Smooth muscle cell (in vitro differentiated cells): ENCODE results near the gene HYLS1. TPM values are rescaled to one million over a fixed set of nuclear protein-coding genes. Genes with fewer than 3 reads are reported as not detected.

Source experiments
- DNase-seq: peaks from one replicate; lab custom pipeline; 2025; ENCODE audit not compliant: unreplicated experiment; lab: John Stamatoyannopoulos, UW
- H2AFZ ChIP-seq: fragments of 200-600 bp; sonication (generic); 2 replicates; pipeline ENCODE4 v1.6.0; 2016; ENCODE audit warnings: antibody characterized with exemption, low read depth, mild to moderate bottlenecking
- H3F3A ChIP-seq: fragments of 200-600 bp; sonication (generic); 2 replicates; pipeline ENCODE4 v1.6.0; 2017; ENCODE audit warnings: antibody characterized with exemption, low read depth
- H3K27ac ChIP-seq: fragments of 200-600 bp; sonication (generic); 2 replicates; pipeline ENCODE4 v1.5.1; 2016; ENCODE audit warnings: low read depth, mild to moderate bottlenecking
- H3K27me3 ChIP-seq: fragments of 200-600 bp; sonication (generic); 2 replicates; pipeline ENCODE4 v1.6.1; 2016; ENCODE audit warnings: low read depth, mild to moderate bottlenecking
- H3K36me3 ChIP-seq: fragments of 200-600 bp; sonication (generic); 2 replicates; pipeline ENCODE4 v1.5.1; 2016; ENCODE audit warnings: low read depth
- H3K4me1 ChIP-seq: fragments of 200-600 bp; sonication (generic); 2 replicates; pipeline ENCODE4 v1.5.1; 2016; ENCODE audit warnings: low read depth
- H3K4me2 ChIP-seq: fragments of 200-600 bp; sonication (generic); 2 replicates; pipeline ENCODE4 v1.6.0; 2016; ENCODE audit warnings: mild to moderate bottlenecking
- H3K4me3 ChIP-seq: fragments of 200-600 bp; sonication (generic); 2 replicates; pipeline ENCODE4 v1.5.1; 2016; ENCODE audit warnings: mild to moderate bottlenecking
- H3K79me2 ChIP-seq: fragments of 200-600 bp; sonication (generic); 2 replicates; pipeline ENCODE4 v1.6.0; 2016; ENCODE audit warnings: low read depth, mild to moderate bottlenecking
- H3K9ac ChIP-seq: fragments of 200-600 bp; sonication (generic); 2 replicates; pipeline ENCODE4 v1.6.0; 2016; ENCODE audit warnings: low read depth
- H3K9me3 ChIP-seq: fragments of 200-600 bp; sonication (generic); replicated peaks from 2 replicates; pipeline ENCODE4 v1.5.1; 2016; ENCODE audit warnings: low read depth
- H4K20me1 ChIP-seq: fragments of 200-600 bp; sonication (generic); 2 replicates; pipeline ENCODE4 v1.6.0; 2016; ENCODE audit warnings: low read depth
- WGBS: methylation state at CpG from one replicate; pipeline ENCODE4 v1.1.7; 2016; ENCODE audit warnings: low lambda C conversion rate; 5-methylcytosine and 5-hydroxymethylcytosine counted together
- polyA plus RNA-seq: library from polyadenylated mRNA; unstranded; fragments of >200 nt; fragmentation: Nextera tagmentation; extraction: Ambion mirVana; gene quantifications from 2 replicates; pipeline ENCODE4 v1.2.1, GENCODE V29; 2016
- total RNA-seq: library from RNA; depleted of rRNA; stranded (reverse); fragments of >200 nt; gene quantifications from 2 replicates; pipeline ENCODE4 v1.2.3, GENCODE V29; 2014
- TF ChIP-seq, protein P1 (sequence below): fragments of 200-600 bp; sonication (generic); IDR thresholded peaks from 2 replicates; pipeline ENCODE4 v1.5.1; 2017; ENCODE audit warnings: borderline replicate concordance, mild to moderate bottlenecking, antibody characterized with exemption; ENCODE audit not compliant: insufficient read depth, poor library complexity, severe bottlenecking

The HYLS1 gene
- total and polyA plus RNA-seq, 2 experiments from 2014 or later = 4.1 to 6.4 TPM

DNA sequence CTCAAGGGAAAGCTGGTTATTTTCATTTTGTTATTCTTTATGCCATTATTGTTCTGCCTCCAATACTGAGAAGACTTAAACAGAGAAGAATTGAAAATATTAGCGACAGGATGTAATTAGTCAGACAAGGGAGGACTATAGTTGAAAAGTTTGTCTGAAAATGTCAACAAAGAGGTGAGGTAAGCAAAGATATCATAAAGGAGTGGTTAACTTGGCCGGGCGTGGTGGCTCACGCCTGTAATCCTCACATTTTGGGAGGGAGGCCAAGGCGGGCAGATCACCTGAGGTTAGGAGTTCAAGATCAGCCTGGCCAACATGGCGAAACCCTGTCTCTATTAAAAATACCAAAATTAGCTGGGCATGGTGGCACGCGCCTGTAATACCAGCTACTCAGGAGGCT is 4.1 kb upstream of the HYLS1 start:
- WGBS = 85% methylated on average over 8 of the region's 8 CpGs
- Histone ChIP-seq H3K9me3 (no peaks in the 10 kb centered on the region), H2AFZ (no peak overlapping the region), H3K4me3 (no peak overlapping the region), H3K27ac (no peak overlapping the region), H3F3A (no peaks in the 10 kb centered on the region), H3K4me2 (no peak overlapping the region), H3K36me3 (no peaks in the 10 kb centered on the region), H4K20me1 (no peaks in the 10 kb centered on the region), H3K4me1 (no peaks in the 10 kb centered on the region), H3K27me3 (no peaks in the 10 kb centered on the region), H3K79me2 (no peaks in the 10 kb centered on the region), H3K9ac (no peak overlapping the region)
- TF ChIP-seq, protein P1, sequence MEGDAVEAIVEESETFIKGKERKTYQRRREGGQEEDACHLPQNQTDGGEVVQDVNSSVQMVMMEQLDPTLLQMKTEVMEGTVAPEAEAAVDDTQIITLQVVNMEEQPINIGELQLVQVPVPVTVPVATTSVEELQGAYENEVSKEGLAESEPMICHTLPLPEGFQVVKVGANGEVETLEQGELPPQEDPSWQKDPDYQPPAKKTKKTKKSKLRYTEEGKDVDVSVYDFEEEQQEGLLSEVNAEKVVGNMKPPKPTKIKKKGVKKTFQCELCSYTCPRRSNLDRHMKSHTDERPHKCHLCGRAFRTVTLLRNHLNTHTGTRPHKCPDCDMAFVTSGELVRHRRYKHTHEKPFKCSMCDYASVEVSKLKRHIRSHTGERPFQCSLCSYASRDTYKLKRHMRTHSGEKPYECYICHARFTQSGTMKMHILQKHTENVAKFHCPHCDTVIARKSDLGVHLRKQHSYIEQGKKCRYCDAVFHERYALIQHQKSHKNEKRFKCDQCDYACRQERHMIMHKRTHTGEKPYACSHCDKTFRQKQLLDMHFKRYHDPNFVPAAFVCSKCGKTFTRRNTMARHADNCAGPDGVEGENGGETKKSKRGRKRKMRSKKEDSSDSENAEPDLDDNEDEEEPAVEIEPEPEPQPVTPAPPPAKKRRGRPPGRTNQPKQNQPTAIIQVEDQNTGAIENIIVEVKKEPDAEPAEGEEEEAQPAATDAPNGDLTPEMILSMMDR = no peak
- DNase-seq = no peak

DNA sequence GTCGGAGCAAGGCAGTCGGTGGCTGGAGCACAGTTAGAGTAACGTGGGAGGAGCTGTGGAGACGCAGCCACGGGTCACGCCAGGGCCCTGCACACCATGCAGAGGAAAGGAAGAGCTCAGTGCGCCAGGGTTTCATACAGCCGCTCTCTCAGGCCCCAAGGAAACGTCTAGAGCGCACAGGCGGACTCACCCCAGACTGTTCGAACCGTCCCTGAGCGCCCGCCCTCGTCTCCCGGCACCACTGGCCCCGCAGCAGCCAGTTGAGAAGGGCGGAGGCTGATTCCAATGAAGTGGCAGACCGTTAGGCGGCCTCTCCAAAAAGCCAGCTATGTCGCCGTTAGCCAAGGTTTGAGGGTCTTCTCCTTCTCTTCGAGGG is 483 bp upstream of the HYLS1 start:
- Histone ChIP-seq H3K9me3 (no peaks in the 10 kb centered on the region), H3K36me3 (no peaks in the 10 kb centered on the region), H4K20me1 (peaks cover 3% of the 10 kb centered on the region), H3K4me2 (no peak overlapping the region), H3K27me3 (no peaks in the 10 kb centered on the region), H3K27ac (no peak overlapping the region), H3K79me2 (peaks cover 6% of the 10 kb centered on the region), H3K4me3 (no peak overlapping the region), H2AFZ (no peak overlapping the region), H3K4me1 (peaks cover 5% of the 10 kb centered on the region), H3F3A (no peaks in the 10 kb centered on the region), H3K9ac (no peak overlapping the region)
- WGBS = 86% methylated on average over 24 of the region's 24 CpGs
- TF ChIP-seq, protein P1 = no peak
- no peak for DNase-seq

DNA sequence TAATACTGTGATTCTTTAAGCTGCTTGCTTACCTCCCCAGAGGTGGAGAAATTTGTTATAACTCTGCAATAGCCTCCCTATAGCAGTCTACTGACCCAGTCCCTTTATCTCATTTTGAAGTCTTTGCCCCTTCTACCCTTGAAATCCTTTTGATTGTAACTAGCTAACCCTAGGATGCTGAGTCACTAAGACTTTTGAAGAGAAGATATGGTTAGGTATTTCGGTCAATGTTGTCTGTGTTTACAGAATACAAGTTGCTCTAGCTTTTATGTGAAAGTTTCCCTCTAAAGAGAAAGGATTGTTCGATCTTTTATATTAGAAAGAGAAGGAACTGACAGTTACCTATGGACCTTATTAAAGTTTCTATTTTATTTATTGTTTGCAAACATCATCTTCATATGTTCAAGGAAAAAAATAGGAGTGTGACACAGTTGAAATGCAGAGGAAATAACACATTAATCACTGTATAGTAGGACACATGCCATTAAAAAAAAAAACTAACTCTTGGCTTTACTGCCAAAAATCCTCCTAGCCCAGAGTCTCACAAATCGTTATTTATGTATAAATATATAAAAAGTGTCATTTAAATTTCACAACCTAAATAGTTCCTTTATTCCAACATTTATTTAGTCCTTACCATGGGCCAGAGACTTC is 3.1 kb downstream of the HYLS1 start:
- Histone ChIP-seq H3K4me2 (no peak overlapping the region), H3K79me2 (peaks cover 6% of the 10 kb centered on the region), H3F3A (no peaks in the 10 kb centered on the region), H3K4me1 (peaks cover 5% of the 10 kb centered on the region), H4K20me1 (peaks cover 5% of the 10 kb centered on the region), H3K4me3 (no peak overlapping the region), H3K27me3 (no peaks in the 10 kb centered on the region), H3K9ac (no peak overlapping the region), H3K27ac (no peak overlapping the region), H2AFZ (no peak overlapping the region), H3K9me3 (no peaks in the 10 kb centered on the region), H3K36me3 (no peaks in the 10 kb centered on the region)
- WGBS = 70% methylated on average over 3 of the region's 3 CpGs
- no peak for DNase-seq
- TF ChIP-seq, protein P1 = no peak

DNA sequence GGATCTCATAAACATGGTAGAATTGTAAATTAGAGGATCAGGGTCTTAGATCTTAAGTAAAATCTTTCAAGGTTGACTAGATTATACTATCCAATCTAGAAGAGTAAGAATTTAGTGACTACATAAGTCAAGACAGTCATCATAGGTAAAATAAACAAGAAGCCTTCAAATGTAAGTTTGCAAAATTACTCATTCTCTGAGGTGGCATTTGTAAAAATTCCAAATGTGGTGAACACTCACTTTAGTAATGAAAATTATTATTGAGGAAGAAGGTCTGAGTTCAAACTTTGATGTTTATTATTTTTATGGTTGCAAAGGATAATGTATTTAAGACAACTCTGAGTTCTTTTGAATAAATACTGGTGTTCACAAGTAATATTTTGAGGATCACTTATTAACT is 4.6 kb downstream of the HYLS1 start:
- Histone ChIP-seq H3K4me2 (no peak overlapping the region), H3K27ac (no peak overlapping the region), H4K20me1 (peaks cover 12% of the 10 kb centered on the region), H3F3A (no peaks in the 10 kb centered on the region), H2AFZ (no peak overlapping the region), H3K79me2 (peaks cover 8% of the 10 kb centered on the region), H3K4me3 (no peak overlapping the region), H3K36me3 (no peaks in the 10 kb centered on the region), H3K27me3 (no peaks in the 10 kb centered on the region), H3K9ac (no peak overlapping the region), H3K4me1 (peaks cover 5% of the 10 kb centered on the region), H3K9me3 (no peaks in the 10 kb centered on the region)
- TF ChIP-seq, protein P1 = no peak
- DNase-seq = no peak
